ENCODE results near the gene DAPK2. TPM values are rescaled to one million over a fixed set of nuclear protein-coding genes. Genes with fewer than 3 reads are reported as not detected.
A peak's percentile ranks its signal among the peaks of the same experiment; 100 is the strongest.

DAPK2 gene
- total and polyA plus RNA-seq, 2 of the 13 experiments (the other 11 are each of a cell fraction or from before 2014, with no cell fraction given) = 0.33 to 0.63 TPM

GRCh38 chr15:63870487-63871209 lies 175.6 kb downstream of the DAPK2 start (continued):
- TF ChIP-seq HNF1B (CRISPR knock-in tag; IDR thresholded peaks at IDR 0.05) (peak; percentile 89), PHF20 (CRISPR knock-in tag; IDR thresholded peaks at IDR 0.05) (0 out of 2 replicates have a peak, but pooled peaks have one; percentile 20), ZNF550 (CRISPR knock-in tag; IDR thresholded peaks at IDR 0.05; ENCODE audit: borderline replicate concordance) (no peak), CCDC6 (CRISPR knock-in tag; IDR thresholded peaks at IDR 0.05) (0 out of 2 replicates have a peak, but pooled peaks have one; percentile 26), SMAD9 (CRISPR knock-in tag; IDR thresholded peaks at IDR 0.05) (peak; percentile 82; the same call in 1 of the 2 replicates), ZNF605 (CRISPR knock-in tag; IDR thresholded peaks at IDR 0.05) (0 out of 2 replicates have a peak, but pooled peaks have one; percentile 58), ZGPAT (CRISPR knock-in tag; IDR thresholded peaks at IDR 0.05) (peak; percentile 52; the same call in 1 of the 2 replicates), TP53 (CRISPR knock-in tag; conservative IDR thresholded peaks at IDR 0.05) (peak; percentile 75; the same call in 1 of the 2 replicates), ZNF431 (CRISPR knock-in tag; IDR thresholded peaks at IDR 0.05; ENCODE audit: borderline replicate concordance, low read depth) (no peak), ZNF501 (CRISPR knock-in tag; IDR thresholded peaks at IDR 0.05) (peak; percentile 51; the same call in 1 of the 2 replicates), FOSL1 (CRISPR knock-in tag; IDR thresholded peaks at IDR 0.05; ENCODE audit: borderline replicate concordance) (0 out of 2 replicates have a peak, but pooled peaks have one; percentile 33), ATF6 (CRISPR knock-in tag; conservative IDR thresholded peaks at IDR 0.05) (0 out of 2 replicates have a peak, but pooled peaks have one; percentile 77), ATF2 (CRISPR knock-in tag; IDR thresholded peaks at IDR 0.05) (peak; percentile 53; the same call in 1 of the 2 replicates), ZNF142 (CRISPR knock-in tag; IDR thresholded peaks at IDR 0.05) (peak; percentile 57; the same call in 1 of the 2 replicates), ZC3H4 (CRISPR knock-in tag; IDR thresholded peaks at IDR 0.05; ENCODE audit: borderline replicate concordance) (no peak)

Data from HepG2 (cell line).